Gastrocnemius medialis (tissue), 4 donors: ENCODE results near the gene TMEM30A. TPM values are rescaled to one million over a fixed set of nuclear protein-coding genes. Genes with fewer than 3 reads are reported as not detected.

Experiments used
- ATAC-seq, 2 donors: fragments of 150-250 bp; one replicate each; pipeline ENCODE4 v1.9.1; 2016
- DNase-seq, 2 donors: peaks; one replicate each; pipeline ENCODE4 v3.0.0-alpha.2; 2019
- H3K27ac ChIP-seq, 4 donors: fragments of 200-600 bp; sonication (generic); 1 replicate in 1 of 4; 2 replicates in 3 of 4; pipeline ENCODE4 v1.5.1; 2016 to 2018; ENCODE audit warnings: mild to moderate bottlenecking in 2 of 4, moderate library complexity in 1 of 4
- H3K27me3 ChIP-seq, 3 donors: fragments of 200-600 bp; sonication (generic) in 2 of 3; 1 replicate in 1 of 3; 2 replicates in 2 of 3; pipeline versions ENCODE4 v1.5.1 to v1.6.0; 2016 to 2019; ENCODE audit warnings: mild to moderate bottlenecking in 1 of 3, moderate library complexity in 1 of 3
- H3K36me3 ChIP-seq, 2 donors: fragments of 200-600 bp; sonication (generic) in 1 of 2; one replicate each; pipeline ENCODE4 v1.5.1; 2017 to 2018
- H3K4me1 ChIP-seq, 2 donors: fragments of 200-600 bp; sonication (generic) in 1 of 2; one replicate each; pipeline ENCODE4 v1.5.1; 2016 to 2017; ENCODE audit warnings: mild to moderate bottlenecking in 2 of 2
- H3K4me3 ChIP-seq, 4 donors: fragments of 200-600 bp; sonication (generic) in 3 of 4; 1 replicate in 1 of 4; 2 replicates in 3 of 4; pipeline ENCODE4 v1.5.1; 2016 to 2019; ENCODE audit warnings: mild to moderate bottlenecking in 2 of 4
- H3K9me3 ChIP-seq, 3 donors: fragments of 200-600 bp; sonication (generic) in 2 of 3; 1 replicate in 1 of 3; 2 replicates in 2 of 3; pipeline ENCODE4 v1.5.1; 2016 to 2019
- POLR2A ChIP-seq, 2 donors: fragments of 450-650 bp; IDR thresholded peaks; one replicate each; pipeline ENCODE4 v1.6.1; 2017; ENCODE audit warnings: antibody characterized with exemption in 2 of 2, mild to moderate bottlenecking in 2 of 2, moderate library complexity in 2 of 2
- in situ Hi-C, 4 donors: fragments of 200-750 bp; cut with MboI; loops; one replicate each; pipeline versions ENCODE4 v1.15.0 to v1.8.0; 2017; ENCODE audit warnings: low sequenced_read_pairs in 4 of 4
- intact Hi-C: fragments of 100-400 bp; cut with DNase I; formaldehyde crosslinking; loops from one replicate; pipeline ENCODE4 v1.15.1; 2023; ENCODE audit warnings: low total_unique reads
- total RNA-seq, 4 donors: library from RNA; depleted of rRNA; stranded (reverse); fragments of >200 nt; gene quantifications; one replicate each; pipeline versions ENCODE4 v1.1.0 to v1.2.3, GENCODE V29; 2016
- TF ChIP-seq, protein P1 (sequence below), 5 experiments: fragments of 450-650 bp in 3 of 5; fragments of 200-600 bp in 2 of 5; sonication (generic) in 2 of 5; IDR thresholded peaks in 4 of 5; conservative IDR thresholded peaks in 1 of 5; 1 replicate in 4 of 5; 2 replicates in 1 of 5; pipeline ENCODE4 v1.5.1; 2016 to 2019; ENCODE audit warnings: antibody characterized with exemption in 5 of 5, mild to moderate bottlenecking in 3 of 5, moderate library complexity in 3 of 5

TMEM30A gene
- total RNA-seq, 4 donors from 2014 or later, result 23.8 to 44.4 (median 31.9) TPM

DNA sequence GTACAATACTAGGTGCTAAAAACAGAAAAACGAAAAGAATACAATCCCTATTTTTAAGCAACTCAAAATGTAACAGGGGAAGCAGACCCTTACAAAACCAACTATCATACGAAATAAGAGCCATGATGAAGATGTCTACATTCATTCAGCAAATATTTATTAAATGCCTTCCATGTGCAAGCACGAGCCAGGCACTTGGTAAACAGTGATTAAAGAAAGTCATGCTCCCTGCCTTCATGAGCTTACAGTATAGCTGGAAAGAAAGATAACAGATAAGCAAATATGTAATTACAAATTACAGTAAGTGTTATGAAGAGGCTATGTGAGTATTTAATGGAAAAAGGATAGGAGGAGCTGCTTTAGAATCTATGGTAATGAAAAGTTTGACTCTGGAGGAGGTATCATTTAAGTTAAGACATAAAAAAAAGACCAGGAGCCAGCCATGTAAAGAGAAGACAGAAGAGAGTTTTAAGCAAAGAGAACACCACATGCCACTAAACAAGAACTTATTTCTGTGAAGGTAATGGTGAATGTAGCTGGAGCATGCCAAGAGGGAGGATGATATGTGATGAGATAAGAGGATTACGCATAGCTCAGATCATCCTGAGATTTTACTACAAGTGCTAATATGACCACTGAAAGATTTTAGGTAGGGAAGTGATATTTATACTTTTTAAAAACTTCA is 21.7 kb downstream of the TMEM30A start:
- ATAC-seq (no peak), DNase-seq (no peak)
- Histone ChIP-seq H3K27me3 (no peaks in the 10 kb centered on the region), H3K4me1 (peaks cover 11 to 14% of the 10 kb centered on the region in 2 donors), H3K4me3 (no peak overlapping the region), H3K27ac (no peak overlapping the region), H3K36me3 (peaks cover 0 to 57% of the 10 kb centered on the region in 2 donors), H3K9me3 (no peaks in the 10 kb centered on the region)
- TF ChIP-seq, protein P1, sequence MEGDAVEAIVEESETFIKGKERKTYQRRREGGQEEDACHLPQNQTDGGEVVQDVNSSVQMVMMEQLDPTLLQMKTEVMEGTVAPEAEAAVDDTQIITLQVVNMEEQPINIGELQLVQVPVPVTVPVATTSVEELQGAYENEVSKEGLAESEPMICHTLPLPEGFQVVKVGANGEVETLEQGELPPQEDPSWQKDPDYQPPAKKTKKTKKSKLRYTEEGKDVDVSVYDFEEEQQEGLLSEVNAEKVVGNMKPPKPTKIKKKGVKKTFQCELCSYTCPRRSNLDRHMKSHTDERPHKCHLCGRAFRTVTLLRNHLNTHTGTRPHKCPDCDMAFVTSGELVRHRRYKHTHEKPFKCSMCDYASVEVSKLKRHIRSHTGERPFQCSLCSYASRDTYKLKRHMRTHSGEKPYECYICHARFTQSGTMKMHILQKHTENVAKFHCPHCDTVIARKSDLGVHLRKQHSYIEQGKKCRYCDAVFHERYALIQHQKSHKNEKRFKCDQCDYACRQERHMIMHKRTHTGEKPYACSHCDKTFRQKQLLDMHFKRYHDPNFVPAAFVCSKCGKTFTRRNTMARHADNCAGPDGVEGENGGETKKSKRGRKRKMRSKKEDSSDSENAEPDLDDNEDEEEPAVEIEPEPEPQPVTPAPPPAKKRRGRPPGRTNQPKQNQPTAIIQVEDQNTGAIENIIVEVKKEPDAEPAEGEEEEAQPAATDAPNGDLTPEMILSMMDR (IDR thresholded peaks at IDR 0.05 in 4 of 5, conservative IDR thresholded peaks at IDR 0.05 in 1 of 5), result no peak
- TF ChIP-seq POLR2A (IDR thresholded peaks at IDR 0.05), result no peak
- in situ Hi-C loops (loop anchor here (5.0 to 10.0 kb wide), 3 partner anchors 244 to 262 kb away; no protein-coding TSS in a partner anchor), intact Hi-C loops (no loop called here)

DNA sequence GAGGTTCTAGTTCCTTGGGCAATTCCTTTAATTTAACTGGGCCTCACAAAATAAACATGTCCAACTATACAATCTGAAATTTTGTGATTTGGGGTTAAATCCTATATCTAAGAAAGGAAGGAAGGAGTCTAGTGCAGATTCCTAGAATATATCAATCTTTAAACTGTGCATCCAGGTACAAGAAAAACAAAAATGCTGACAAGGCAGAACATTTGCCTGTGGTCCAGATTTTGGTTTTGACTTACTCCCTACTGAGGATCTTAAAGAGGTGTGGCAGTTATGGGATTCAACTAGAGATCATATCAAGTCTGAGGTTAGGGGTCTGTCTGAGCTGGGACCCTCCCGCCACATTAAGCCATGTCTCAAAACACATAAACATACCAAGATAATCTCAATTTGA is 23.3 kb downstream of the TMEM30A start:
- no peaks in the 10 kb centered on the region for H3K9me3 ChIP-seq

DNA sequence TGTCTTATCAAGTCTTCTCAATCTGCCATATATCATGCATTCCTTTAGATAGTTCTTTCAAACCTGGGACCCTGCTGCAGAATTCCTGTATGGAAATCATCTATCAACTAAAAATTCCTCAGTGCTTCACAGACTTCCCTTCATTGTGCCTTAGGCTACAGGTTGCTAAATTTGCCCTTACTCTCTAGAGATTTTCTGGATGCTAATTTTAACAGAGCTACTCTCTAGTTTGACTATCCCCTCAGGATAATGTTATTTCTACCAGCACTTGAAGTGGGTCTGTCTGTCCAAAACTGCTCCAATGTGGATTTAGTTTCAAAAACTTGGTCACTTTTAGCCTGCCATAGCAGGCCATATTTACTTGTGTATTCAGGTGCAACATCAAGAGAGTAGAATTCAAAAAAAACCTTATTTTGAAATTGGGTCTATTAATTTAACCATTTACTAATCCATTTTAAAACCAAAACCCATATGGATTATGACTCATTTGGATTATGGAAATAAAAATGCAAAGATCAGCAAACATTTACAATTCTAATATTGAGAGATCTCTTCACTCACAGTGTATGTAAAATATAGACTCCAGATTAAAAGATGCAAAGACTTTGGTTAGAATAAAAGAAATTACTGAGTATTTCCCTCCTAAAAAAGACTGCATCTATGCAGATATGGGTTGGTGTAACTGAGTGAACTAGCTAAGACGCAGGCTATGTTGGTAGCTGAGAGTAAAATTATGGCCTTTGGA is 27.1 kb downstream of the TMEM30A start:
- H3K4me3 ChIP-seq, result no peak overlapping the region
- ATAC-seq, result no peak
- no peaks in the 10 kb centered on the region for H3K9me3 ChIP-seq
- DNase-seq, result no peak
- H3K4me1 ChIP-seq, result no peaks in the 10 kb centered on the region
- H3K36me3 ChIP-seq, result peaks cover 0 to 63% of the 10 kb centered on the region in 2 donors
- TF ChIP-seq, protein P1 (IDR thresholded peaks at IDR 0.05 in 4 of 5, conservative IDR thresholded peaks at IDR 0.05 in 1 of 5), result no peak
- no peak for TF ChIP-seq POLR2A (IDR thresholded peaks at IDR 0.05)
- no peak overlapping the region for H3K27ac ChIP-seq
- intact Hi-C loops (no loop called here), in situ Hi-C loops (no loop called here)
- H3K27me3 ChIP-seq, result no peaks in the 10 kb centered on the region

More for the DNA sequence above, 23.3 kb downstream of the TMEM30A start:
- no peak for TF ChIP-seq POLR2A (IDR thresholded peaks at IDR 0.05)
- TF ChIP-seq, protein P1 (IDR thresholded peaks at IDR 0.05 in 4 of 5, conservative IDR thresholded peaks at IDR 0.05 in 1 of 5), result no peak
- ATAC-seq (no peak), DNase-seq (no peak)
- H3K27me3 ChIP-seq, result no peaks in the 10 kb centered on the region
- intact Hi-C loops (no loop called here), in situ Hi-C loops (loop anchor here (5.0 to 10.0 kb wide), 3 partner anchors 246 to 264 kb away; no protein-coding TSS in a partner anchor)
- no peaks in the 10 kb centered on the region for H3K4me1 ChIP-seq
- H3K36me3 ChIP-seq, result peaks cover 0 to 58% of the 10 kb centered on the region in 2 donors
- no peak overlapping the region for H3K4me3 ChIP-seq
- H3K27ac ChIP-seq, result no peak overlapping the region

DNA sequence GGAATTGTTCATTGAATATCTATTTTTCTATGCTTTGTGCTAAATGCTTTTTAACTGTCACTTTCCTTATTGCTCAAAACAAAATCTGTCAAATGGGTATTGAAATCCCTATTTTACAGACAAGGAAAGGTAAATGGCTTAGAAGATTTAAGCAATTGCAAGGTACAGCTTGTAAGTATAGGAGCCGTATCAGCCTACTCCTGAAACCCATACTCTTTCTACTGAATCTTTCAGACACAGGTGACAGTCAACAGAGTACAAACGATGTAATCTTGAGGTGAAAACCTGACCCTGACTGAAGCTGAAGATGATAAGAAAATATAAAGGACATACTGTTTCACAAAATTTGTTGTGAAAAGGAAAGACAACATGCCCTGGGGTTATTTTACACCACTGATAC is 34.0 kb downstream of the TMEM30A start:
- H3K27me3 ChIP-seq, result no peaks in the 10 kb centered on the region
- no peaks in the 10 kb centered on the region for H3K4me1 ChIP-seq
- peaks cover 0 to 21% of the 10 kb centered on the region in 2 donors for H3K36me3 ChIP-seq
- TF ChIP-seq, protein P1 (IDR thresholded peaks at IDR 0.05 in 4 of 5, conservative IDR thresholded peaks at IDR 0.05 in 1 of 5), result no peak
- TF ChIP-seq POLR2A (IDR thresholded peaks at IDR 0.05), result no peak
- no peak overlapping the region for H3K4me3 ChIP-seq
- ATAC-seq, result no peak
- no peaks in the 10 kb centered on the region for H3K9me3 ChIP-seq
- no peak overlapping the region for H3K27ac ChIP-seq
- DNase-seq, result no peak
- in situ Hi-C loops, result no loop called here
- intact Hi-C loops, result no loop called here
